Measurements from ENCODE around the gene PAWR.
"Not testable (repeated sequence)": the region's sequence is repeated elsewhere in the genome, so short reads cannot be mapped to it uniquely, and the experiment has no call there.

The PAWR gene

GRCh38 chr12:79591988-79592387, 98.8 kb downstream of the PAWR start:
- no peak for DNase-seq (ENCODE audit: low read depth)

GRCh38 chr12:79590751-79591150, 100.0 kb downstream of the PAWR start:
- no peak for DNase-seq (ENCODE audit: low read depth)

GRCh38 chr12:79587368-79587767, 103.4 kb downstream of the PAWR start:
- no peak for DNase-seq (ENCODE audit: low read depth)

GRCh38 chr12:79585147-79585546, 105.6 kb downstream of the PAWR start:
- no peak for DNase-seq (ENCODE audit: low read depth)

- no peak for DNase-seq (ENCODE audit: low read depth)
Observed at GRCh38 chr12:79573820-79574219, 116.9 kb downstream of the PAWR start.

GRCh38 chr12:79569679-79570078, 121.1 kb downstream of the PAWR start:
- no peak for DNase-seq (ENCODE audit: low read depth)

GRCh38 chr12:79567175-79567563, 123.6 kb downstream of the PAWR start:
- no peak for DNase-seq (ENCODE audit: low read depth)

GRCh38 chr12:79566452-79567174, 124.2 kb downstream of the PAWR start:
- DNase-seq (ENCODE audit: low read depth), result no peak

- DNase-seq (ENCODE audit: low read depth), result not testable (repeated sequence)
Observed at GRCh38 chr12:79564727-79565350, 125.9 kb downstream of the PAWR start.

- DNase-seq (ENCODE audit: low read depth), result no peak
Observed at GRCh38 chr12:79563021-79563740, 127.6 kb downstream of the PAWR start.

GRCh38 chr12:79561401-79562132, 129.2 kb downstream of the PAWR start:
- no peak for DNase-seq (ENCODE audit: low read depth)

- DNase-seq (ENCODE audit: low read depth), result no peak
Observed at GRCh38 chr12:79560225-79560889, 130.4 kb downstream of the PAWR start.

GRCh38 chr12:79559591-79559990, 131.2 kb downstream of the PAWR start:
- DNase-seq (ENCODE audit: low read depth), result no peak

GRCh38 chr12:79558924-79559469, 131.8 kb downstream of the PAWR start:
- DNase-seq (ENCODE audit: low read depth), result no peak

GRCh38 chr12:79557690-79558315, 133.0 kb downstream of the PAWR start:
- no peak for DNase-seq (ENCODE audit: low read depth)

GRCh38 chr12:79555028-79555925, 135.5 kb downstream of the PAWR start:
- DNase-seq (ENCODE audit: low read depth), result peak; percentile 53

- no peak for DNase-seq (ENCODE audit: low read depth)
Observed at GRCh38 chr12:79553863-79554574, 136.7 kb downstream of the PAWR start.

- no peak for DNase-seq (ENCODE audit: low read depth)
Observed at GRCh38 chr12:79552192-79552591, 138.6 kb downstream of the PAWR start.

GRCh38 chr12:79549531-79550271, 141.1 kb downstream of the PAWR start:
- DNase-seq (ENCODE audit: low read depth), result no peak
